Liver (tissue), 2 donors: Measurements from ENCODE around the gene CACNA1B.

ENCODE experiments used
- CTCF ChIP-seq: fragments of 150-350 bp; IDR thresholded peaks from 2 replicates; pipeline ENCODE4 v1.5.1; 2017; ENCODE audit warnings: improper control_type of control experiment, low read depth, low read length; ENCODE audit not compliant: missing input control
- MAX ChIP-seq: IDR thresholded peaks from 2 replicates; pipeline ENCODE4 v1.6.1; 2016; ENCODE audit warnings: antibody characterized with exemption
- donor health status: healthy.

GRCh38 chr9:138117836-138118235 lies 240.3 kb downstream of the CACNA1B start:
- TF ChIP-seq MAX (no peak), CTCF (no peak)
